Uterus (tissue), 2 donors: ENCODE data around the gene SATB2.

ENCODE experiments used
- POLR2A ChIP-seq, 2 donors: fragments of 450-650 bp; IDR thresholded peaks; one replicate each; pipeline ENCODE4 v1.6.1; 2016; ENCODE audit warnings: antibody characterized with exemption in 2 of 2, mild to moderate bottlenecking in 1 of 2, moderate library complexity in 1 of 2
- TF ChIP-seq, protein P1 (sequence below), 4 experiments: fragments of 200-600 bp in 2 of 4; fragments of 450-650 bp in 2 of 4; sonication (generic) in 2 of 4; IDR thresholded peaks; one replicate each; pipeline ENCODE4 v1.5.1; 2016 to 2019; ENCODE audit warnings: antibody characterized with exemption in 4 of 4, mild to moderate bottlenecking in 2 of 4, moderate library complexity in 1 of 4

DNA sequence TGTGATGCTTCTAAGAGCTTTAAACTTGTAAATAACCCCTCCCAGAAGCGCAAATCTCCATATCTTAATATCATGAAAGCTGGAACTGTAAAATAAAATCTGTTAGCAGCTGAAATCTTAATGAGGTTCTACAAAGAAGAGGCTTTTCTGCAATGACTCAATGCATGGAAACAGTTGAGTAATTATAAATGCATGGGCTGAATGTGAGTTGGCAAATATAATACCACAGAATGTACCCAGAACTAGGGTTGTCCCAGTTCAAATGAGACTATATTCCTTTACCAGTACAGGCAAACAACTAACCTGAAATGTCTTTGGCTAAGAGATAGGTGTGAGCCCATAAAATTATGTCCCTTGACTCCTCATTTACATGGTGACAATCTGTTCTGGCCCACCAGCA is 52.9 kb downstream of the SATB2 start:
- TF ChIP-seq, protein P1, sequence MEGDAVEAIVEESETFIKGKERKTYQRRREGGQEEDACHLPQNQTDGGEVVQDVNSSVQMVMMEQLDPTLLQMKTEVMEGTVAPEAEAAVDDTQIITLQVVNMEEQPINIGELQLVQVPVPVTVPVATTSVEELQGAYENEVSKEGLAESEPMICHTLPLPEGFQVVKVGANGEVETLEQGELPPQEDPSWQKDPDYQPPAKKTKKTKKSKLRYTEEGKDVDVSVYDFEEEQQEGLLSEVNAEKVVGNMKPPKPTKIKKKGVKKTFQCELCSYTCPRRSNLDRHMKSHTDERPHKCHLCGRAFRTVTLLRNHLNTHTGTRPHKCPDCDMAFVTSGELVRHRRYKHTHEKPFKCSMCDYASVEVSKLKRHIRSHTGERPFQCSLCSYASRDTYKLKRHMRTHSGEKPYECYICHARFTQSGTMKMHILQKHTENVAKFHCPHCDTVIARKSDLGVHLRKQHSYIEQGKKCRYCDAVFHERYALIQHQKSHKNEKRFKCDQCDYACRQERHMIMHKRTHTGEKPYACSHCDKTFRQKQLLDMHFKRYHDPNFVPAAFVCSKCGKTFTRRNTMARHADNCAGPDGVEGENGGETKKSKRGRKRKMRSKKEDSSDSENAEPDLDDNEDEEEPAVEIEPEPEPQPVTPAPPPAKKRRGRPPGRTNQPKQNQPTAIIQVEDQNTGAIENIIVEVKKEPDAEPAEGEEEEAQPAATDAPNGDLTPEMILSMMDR (IDR thresholded peaks at IDR 0.05) = no peak
- no peak for TF ChIP-seq POLR2A (IDR thresholded peaks at IDR 0.05)
